GM19351 (cell line): ENCODE data around the gene PCMTD2.

Source experiments
- ATAC-seq: cut with Tn5 transposase; IDR thresholded peaks from one replicate; pipeline ENCODE4 v1.9.1; 2021; ENCODE audit warnings: mild to moderate bottlenecking, moderate library complexity; ENCODE audit not compliant: unreplicated experiment

Gene PCMTD2

DNA sequence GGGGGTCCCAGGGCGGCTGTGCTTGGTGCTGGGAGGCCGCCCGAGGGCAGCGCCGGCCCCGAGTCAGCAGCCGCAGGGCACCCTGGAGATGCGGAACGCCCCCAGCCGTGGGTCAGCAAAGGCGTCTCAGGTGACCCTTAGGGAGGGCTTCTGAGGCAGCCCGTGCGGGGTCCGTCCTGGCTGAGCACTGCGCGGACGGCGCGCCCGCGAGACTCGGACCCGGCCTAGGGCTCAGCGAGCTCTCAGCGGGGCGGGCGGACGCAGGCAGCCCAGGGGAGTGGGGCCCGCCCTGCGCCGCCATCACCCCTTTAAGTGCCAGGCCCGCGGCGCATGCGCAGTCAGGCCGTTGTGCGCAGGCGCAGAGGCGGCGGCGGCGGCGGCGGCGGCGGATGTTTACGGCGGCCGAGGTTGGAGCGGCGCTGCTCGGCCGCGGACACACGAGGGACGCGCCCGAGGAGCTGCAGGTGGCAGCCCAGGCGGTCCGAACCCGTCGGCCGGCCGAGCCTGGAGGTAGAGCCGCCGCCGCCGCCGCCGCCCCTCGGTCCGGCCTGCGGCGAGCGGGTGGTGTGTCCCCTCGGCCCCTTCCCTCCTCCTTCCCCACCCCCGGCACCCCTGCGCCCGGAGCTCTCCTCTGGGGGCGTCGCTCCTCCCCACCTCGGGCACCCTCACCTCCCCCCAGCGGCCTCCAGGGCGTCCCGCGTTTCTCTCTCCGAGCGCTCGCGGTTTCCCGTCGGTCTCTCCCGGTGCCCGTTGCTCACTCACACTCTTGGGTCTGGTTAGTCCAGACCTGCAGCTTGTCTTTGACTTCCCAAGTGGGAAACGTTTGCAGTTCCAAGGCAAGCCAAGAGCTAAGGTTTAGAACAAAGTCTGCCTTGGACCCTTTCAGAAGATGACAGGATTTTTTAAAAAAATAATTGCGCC is at the start of gene PCMTD2:
Gene PCMTD2, plus strand, starts transcription at position 388 of the 921 bp plus-strand sequence. CDS start 4,218 bp downstream, outside the sequence.
- ATAC-seq, result peak; percentile 75

GRCh38 chr20:64206614-64207013 is 48.9 kb upstream of the PCMTD2 start:
- no peak for ATAC-seq

DNA sequence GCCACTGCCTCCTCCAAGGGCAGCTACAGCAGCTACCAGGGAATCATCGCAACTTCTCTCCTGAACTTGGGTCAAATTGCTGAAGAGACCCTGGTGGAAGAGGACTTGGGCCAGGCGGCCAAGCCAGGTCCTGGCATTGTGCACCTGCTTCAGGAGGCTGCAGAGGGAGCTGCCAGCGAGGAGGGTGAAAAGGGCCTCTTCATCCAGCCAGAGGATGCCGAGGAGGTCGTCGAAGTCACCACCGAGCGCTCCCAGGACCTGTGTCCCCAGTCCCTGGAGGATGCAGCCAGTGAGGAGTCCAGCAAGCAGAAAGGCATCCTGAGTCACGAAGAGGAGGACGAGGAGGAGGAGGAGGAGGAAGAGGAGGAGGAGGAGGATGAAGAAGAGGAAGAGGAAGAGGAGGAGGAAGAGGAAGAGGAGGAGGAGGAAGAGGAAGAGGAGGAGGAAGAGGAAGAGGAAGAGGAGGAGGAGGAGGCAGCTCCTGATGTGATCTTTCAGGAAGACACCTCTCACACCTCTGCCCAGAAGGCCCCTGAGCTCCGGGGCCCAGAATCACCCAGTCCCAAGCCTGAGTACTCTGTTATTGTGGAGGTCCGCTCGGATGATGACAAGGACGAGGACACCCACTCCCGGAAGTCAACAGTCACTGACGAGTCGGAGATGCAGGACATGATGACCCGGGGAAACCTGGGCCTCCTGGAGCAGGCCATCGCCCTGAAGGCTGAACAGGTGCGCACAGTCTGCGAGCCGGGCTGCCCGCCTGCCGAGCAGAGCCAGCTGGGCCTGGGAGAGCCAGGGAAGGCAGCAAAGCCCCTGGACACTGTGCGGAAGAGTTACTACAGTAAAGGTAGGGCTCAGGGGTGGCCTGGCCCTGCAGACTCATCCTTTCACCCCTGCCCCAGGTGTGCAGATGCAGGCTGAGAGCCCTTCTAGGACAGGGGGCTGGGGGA is 47.6 kb upstream of the PCMTD2 start:
- ATAC-seq, result no peak

- no peak for ATAC-seq
Measured at GRCh38 chr20:64209148-64209547, 46.4 kb upstream of the PCMTD2 start.

GRCh38 chr20:64210656-64211369 is 44.7 kb upstream of the PCMTD2 start:
- no peak for ATAC-seq

DNA sequence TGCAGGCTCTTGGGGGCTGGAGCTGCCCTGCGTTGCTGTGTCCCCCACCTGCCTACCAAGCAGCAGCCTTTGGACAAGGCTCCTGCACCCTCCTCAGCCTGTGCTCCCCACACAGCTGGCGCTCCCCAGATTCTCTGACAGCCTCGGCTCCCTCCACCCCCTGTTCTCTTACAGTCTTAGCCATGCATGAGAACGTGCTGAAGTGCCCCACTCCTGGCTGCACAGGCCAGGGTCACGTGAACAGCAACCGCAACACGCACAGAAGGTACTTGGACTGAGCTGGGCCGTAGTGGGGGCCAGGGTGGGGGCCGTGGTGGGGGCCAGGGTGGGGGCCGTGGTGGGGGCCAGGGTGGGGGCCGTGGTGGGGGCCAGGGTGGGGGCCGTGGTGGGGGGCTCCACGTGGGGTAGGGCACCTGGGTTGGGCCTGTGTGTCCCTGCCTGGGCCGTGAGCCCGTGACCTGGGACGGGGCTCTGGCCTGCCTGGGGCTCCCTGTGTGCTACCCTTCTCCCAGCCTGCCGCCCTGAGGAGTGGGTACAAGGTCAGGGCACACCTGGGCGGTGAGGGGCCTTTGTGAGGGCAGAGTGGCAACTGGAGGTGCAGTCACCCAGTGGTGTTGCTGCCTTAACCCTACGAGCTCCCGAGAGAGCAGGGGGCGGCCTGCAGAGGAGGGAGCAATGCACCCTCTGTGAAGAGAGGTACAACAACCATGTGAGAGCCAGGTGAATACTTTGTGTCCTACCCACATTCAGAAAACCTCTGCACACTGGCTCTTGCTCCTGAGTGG is 43.5 kb upstream of the PCMTD2 start:
- ATAC-seq, result no peak

GRCh38 chr20:64212755-64213154 is 42.8 kb upstream of the PCMTD2 start:
- ATAC-seq, result no peak

GRCh38 chr20:64214113-64214512 is 41.4 kb upstream of the PCMTD2 start:
- ATAC-seq, result no peak

GRCh38 chr20:64214952-64215351 is 40.6 kb upstream of the PCMTD2 start:
- ATAC-seq, result no peak

- ATAC-seq, result no peak
Measured at GRCh38 chr20:64216036-64216435, 39.5 kb upstream of the PCMTD2 start.

- no peak for ATAC-seq
Measured at GRCh38 chr20:64216910-64217309, 38.6 kb upstream of the PCMTD2 start.

DNA sequence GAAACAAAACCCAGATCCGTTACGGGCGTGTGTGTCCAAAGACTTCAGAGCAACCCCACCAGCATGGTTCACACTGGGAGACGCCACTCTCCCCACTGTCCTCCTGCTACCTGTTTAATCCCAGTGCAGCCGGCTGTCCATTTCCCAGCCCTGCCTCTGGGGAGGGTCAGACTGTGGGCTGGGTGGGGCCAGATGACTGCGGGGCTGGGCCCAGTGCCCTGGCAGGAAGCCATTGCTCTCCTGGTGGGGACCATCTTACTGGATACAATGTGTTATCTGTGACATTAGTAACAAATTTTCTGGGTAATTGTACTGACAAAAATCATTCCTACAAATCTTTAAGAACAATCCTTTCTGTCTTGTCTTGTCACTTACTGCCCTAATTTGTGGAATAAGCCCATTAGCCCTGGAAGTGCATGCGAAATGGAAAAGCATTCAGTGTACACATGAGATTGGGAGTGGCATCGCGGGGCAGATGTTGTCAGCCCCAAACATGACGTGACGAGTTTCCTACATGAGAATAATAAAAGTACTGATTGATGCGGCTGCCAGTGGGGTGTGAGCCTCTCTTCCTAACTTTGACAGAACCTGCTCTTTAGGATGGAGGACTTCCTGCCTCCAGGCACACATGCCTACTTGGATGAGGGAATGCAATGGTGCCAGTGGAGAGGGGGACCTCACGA is 37.9 kb upstream of the PCMTD2 start:
- no peak for ATAC-seq

- no peak for ATAC-seq
Measured at GRCh38 chr20:64219202-64219601, 36.3 kb upstream of the PCMTD2 start.

DNA sequence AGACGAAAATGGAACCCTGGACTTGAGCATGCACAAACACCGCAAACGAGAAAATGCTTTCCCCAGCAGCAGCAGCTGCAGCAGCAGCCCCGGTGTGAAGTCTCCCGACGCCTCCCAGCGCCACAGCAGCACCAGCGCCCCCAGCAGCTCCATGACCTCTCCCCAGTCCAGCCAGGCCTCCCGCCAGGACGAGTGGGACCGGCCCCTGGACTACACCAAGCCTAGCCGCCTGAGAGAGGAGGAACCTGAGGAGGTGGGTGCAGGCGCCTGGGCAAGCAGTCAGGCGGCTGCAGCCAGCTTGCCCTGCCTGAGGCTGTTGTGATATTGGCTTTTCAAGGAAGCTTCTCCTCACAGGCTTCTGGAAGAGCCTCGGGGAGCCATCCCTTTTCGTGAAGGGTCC is 35.8 kb upstream of the PCMTD2 start:
- no peak for ATAC-seq

DNA sequence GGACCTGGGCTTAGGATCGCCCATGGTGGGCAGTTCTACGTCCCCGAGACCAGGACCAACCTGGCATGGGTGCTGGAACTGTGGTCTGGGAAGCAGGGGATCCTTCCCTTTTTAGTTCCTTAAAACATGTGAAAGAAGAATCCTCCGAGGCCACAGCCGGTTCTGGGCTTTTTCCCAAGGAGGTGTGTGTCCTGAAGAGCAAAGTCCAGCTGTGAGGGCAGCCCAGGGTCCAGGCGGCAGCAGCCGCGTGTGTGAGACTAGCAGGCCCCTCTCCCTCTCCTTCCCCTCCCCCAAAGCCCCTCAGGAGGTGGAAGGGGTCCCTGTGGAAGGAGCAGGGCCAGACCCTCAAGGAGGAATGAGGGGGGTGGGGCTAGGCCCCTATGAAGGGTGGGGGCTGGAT is 35.1 kb upstream of the PCMTD2 start:
- ATAC-seq, result no peak

DNA sequence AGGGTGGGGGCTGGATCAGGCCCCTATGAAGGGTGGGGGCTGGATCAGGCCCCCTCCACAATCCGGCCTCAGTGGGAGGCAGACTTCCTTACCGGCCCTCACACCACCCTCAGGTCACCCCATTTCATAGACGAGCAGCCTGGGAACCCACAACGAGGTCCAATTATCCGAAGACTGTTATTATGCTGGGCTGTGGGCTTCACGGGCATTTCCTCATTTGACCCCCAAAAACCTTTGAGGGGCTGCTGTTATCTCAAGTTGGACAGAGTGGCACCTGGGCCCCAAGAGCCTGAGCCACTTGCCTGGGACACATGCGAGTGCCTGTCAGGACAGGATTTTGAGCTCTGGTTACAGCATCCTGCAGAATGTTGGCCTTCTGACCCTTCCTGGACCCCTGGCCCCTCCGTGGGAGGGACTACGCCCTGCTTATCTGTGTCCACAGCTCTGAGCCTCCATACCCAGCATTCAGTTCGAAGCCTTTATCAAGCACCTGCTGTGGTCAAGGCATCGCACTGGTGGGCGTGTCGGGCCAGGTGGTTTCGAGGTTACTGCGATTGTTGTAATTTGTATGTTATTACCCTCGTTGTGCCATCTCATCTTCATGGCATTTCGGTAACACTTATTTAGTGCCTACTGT is 34.5 kb upstream of the PCMTD2 start:
- ATAC-seq, result no peak

DNA sequence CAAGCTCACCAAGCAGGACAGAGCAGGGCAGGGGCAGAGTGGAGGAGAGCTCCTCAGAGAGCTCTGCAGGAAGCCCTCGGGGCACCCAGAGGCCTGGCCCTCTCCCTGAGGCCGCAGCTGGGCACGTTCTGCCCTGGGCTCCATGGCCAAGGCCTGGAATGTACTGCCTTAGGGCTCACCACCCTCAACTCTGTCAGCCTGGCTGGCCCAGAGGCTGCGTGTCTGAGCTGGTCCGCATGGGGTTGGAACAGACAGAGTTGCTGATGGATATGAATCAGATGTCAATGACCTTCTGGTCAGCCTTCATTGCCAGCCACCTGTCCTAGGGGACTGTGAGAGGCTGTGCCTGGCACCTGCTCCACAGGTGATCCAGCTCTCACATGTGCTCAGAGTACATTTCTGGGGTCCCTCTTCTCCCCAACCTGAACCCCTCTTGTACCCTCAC is 33.2 kb upstream of the PCMTD2 start:
- ATAC-seq, result no peak

GRCh38 chr20:64222851-64223525 is 32.6 kb upstream of the PCMTD2 start:
- no peak for ATAC-seq
